HG02981 (cell line): ENCODE results near the gene ADAM8.

Experiments used
- ATAC-seq: cut with Tn5 transposase; IDR thresholded peaks from one replicate; pipeline ENCODE4 v1.9.1; 2021; ENCODE audit warnings: mild to moderate bottlenecking, moderate library complexity; ENCODE audit not compliant: unreplicated experiment

The ADAM8 gene

DNA sequence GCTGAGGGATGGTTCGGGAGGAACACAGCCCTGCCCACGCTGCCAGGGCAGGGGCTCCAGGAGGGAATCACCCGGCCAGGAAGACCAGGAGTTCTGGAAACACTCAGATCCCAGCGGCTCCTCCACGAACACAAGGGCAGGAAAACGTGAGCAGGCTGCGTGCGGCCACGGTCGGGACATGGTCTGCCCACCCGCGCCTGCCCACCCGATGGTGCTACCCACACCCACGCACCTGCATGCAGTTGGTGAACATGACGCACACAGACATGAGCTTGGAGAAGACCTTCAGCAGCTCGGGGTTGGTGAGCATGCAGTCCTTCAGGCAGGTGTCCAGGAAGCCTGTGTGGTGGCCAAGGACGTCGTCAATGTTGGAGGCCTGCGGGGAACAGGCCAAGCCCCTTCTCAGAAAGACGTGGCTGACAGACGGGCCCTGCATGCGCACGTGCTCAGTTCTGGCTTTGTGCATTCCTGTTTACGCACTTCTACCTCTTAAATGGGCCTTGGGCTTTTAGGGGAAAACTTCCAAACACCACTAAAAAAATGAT is 6.2 kb upstream of the ADAM8 start:
- ATAC-seq, result no peak

- no peak for ATAC-seq
Measured at GRCh38 chr10:133281628-133282372, 5.1 kb upstream of the ADAM8 start.

GRCh38 chr10:133281084-133281483 is 4.4 kb upstream of the ADAM8 start:
- ATAC-seq, result no peak

GRCh38 chr10:133280391-133281059 is 3.9 kb upstream of the ADAM8 start:
- ATAC-seq, result no peak

- ATAC-seq, result no peak
Measured at GRCh38 chr10:133279326-133280226, 2.9 kb upstream of the ADAM8 start.

DNA sequence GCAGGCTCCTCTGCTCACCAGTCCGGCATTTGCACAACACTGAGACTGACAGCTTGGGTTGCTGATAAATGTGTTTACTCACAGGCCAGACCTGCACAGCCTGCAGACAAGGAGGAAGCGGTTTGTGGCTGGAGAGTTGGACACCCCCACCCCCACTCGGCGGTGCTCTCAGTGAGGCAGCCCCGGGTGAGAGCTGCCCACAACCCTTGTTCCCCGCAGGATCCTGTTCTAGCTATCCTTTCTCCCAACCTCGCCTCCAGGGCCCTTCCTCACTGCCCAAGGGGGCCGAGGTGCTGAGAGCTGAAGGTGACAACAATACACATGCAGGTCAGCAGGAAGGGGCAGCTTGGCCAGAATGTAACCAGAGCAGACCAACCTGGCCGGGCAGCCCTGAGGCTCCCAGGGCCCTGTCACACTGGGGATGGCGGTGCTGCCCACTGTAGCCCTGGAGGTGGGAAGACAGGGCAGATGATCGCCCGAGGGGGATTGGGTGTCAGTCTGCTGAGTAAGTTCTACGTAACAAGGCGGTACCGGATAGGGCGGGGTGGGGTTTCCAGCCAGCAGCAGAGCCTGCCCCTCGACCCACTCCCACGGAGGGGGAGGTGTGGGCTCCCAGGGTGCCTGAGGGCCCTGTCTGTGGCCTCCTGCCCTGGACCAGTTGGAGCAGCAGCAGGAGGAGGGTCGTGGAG is 2.1 kb upstream of the ADAM8 start:
- ATAC-seq, result peak; percentile 40

- no peak for ATAC-seq
Measured at GRCh38 chr10:133277993-133278576, 1.4 kb upstream of the ADAM8 start.

- no peak for ATAC-seq
Measured at GRCh38 chr10:133277277-133277992, 767 bp upstream of the ADAM8 start.

GRCh38 chr10:133276100-133276434 is 601 bp downstream of the ADAM8 start:
- no peak for ATAC-seq

DNA sequence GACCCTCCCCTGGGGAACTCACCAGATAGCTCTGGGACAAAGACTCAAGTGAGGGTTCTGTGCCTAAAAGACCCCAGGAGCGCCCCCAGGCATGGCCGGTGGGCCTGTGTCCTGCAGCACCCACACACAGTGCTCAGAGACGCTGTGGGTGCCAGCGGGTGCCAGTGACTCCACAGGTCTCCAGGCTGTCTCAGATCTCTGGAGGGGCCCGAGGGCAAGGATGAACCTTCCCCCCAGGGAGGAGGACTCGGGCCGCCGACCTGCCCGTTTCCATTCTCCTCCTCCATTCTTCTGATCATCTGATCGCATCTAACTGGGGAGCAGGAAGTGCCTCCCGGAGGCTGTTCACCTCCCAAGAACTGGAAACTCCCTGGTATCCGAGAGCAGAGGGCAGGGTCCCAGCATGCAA is 980 bp downstream of the ADAM8 start:
- ATAC-seq, result peak; percentile 35

DNA sequence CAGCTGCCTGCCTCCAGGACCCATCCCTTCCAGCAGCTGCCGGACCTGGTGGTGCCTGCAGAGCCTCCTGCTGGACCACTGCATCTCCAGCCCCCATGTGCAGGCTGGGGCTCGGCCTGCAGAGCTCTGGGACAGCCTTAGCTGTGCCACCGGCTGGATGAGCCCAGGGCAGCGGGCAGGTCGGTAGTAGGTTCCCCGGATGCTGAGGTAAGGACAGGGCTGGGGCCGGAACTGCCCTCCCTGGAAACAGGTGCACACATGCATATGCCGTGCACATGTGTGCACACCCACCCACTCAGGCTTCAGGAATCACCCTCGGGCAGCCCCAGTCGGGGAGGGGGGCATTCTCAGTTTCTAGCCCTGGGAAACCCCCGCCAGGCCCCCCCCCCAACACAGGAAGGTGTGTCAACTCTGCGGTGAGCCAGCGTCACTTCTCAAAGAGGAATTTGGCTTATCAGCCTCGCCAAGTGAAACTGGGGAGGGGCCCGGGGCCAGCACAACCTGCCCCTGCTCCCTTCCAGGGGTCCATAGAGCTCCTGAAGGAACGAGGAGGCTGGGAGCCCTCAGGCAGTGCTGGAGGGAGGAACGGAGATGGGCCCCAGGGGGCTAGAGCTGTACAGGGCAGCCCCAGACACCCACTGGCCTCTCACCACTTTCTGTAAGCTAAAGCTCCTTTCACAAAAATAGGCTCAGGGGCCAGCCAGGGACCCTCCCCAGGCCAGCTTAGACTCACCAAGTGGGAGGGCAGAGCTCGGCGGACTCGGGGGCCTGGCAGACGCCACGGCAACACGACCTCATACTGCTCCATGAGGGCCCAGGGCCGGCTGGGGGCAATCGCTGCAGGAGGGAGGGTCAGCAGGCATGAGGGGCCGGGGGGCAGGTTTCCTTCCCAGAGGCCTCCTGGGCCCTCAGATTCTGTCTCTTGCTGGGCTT is 1.7 kb downstream of the ADAM8 start:
- peak; percentile 45 for ATAC-seq

GRCh38 chr10:133273534-133274143 is 3.0 kb downstream of the ADAM8 start:
- no peak for ATAC-seq

GRCh38 chr10:133272964-133273420 is 3.7 kb downstream of the ADAM8 start:
- ATAC-seq, result no peak

GRCh38 chr10:133272301-133272963 is 4.2 kb downstream of the ADAM8 start:
- no peak for ATAC-seq

GRCh38 chr10:133271521-133272300 is 5.0 kb downstream of the ADAM8 start:
- no peak for ATAC-seq

GRCh38 chr10:133270773-133271297 is 5.8 kb downstream of the ADAM8 start:
- no peak for ATAC-seq

DNA sequence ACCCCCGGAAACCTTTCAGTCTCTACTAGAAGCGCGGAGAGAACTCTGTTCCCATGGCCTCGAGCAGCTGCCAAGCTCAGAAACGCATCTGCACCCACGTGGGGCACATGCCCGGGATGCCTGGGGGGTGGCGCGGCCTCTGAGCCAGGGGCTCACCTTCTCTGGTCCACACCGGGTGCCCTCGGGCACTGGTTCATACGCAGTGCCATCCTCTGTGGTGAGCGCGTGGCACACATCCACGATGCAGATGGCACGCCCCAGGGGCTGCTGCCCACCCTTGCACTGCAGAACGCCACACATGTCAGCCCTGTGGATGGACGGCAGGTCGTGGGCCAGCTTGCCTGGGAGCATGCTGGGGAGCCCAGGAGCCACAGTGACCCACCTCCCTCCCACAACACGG is 6.5 kb downstream of the ADAM8 start:
- no peak for ATAC-seq
